HL-60 (cell line): ENCODE results near the gene NEU4.
"Not testable (repeated sequence)": the region's sequence is repeated elsewhere in the genome, so short reads cannot be mapped to it uniquely, and the experiment has no call there.

ENCODE experiments used
- DNase-seq, 2 experiments: peaks; one replicate each; pipeline ENCODE4 v3.0.0-alpha.2; 2010 to 2020; ENCODE audit warnings: low read depth in 1 of 2, low spot score in 1 of 2
- H3K27ac ChIP-seq: fragments of 250-450 bp; sonication (Bioruptor Pico); replicated peaks from 2 replicates; pipeline ENCODE4 v1.5.1; 2020; ENCODE audit warnings: mild to moderate bottlenecking, moderate library complexity
- H3K27me3 ChIP-seq: fragments of 250-450 bp; sonication (Bioruptor Pico); 2 replicates; pipeline ENCODE4 v1.5.1; 2021; ENCODE audit warnings: mild to moderate bottlenecking, moderate library complexity; ENCODE audit not compliant: insufficient read depth, poor library complexity, severe bottlenecking
- H3K4me3 ChIP-seq: replicated peaks from 2 replicates; pipeline ENCODE4 v1.5.1; 2011; ENCODE audit warnings: mild to moderate bottlenecking, control low read depth, low read length; ENCODE audit not compliant: insufficient read depth
- GABPA ChIP-seq: IDR thresholded peaks from 2 replicates; pipeline ENCODE4 v1.6.1; 2012; ENCODE audit warnings: low read depth
- POLR2AphosphoS5 ChIP-seq: IDR thresholded peaks from 2 replicates; pipeline ENCODE4 v1.6.1; 2012; ENCODE audit warnings: low read depth
- SPI1 ChIP-seq: IDR thresholded peaks from 2 replicates; pipeline ENCODE4 v1.6.1; 2012; ENCODE audit warnings: low read depth, mild to moderate bottlenecking, borderline replicate concordance
- long read RNA-seq: library from polyadenylated mRNA; unstranded; transcript quantifications from one replicate; pipeline ENCODE4 v2.0.0, GENCODE V29; 2020
- TF ChIP-seq, protein P1 (sequence below): IDR thresholded peaks from one replicate; pipeline ENCODE4 v1.5.1; 2011; ENCODE audit warnings: low read length, control low read depth, inconsistent platforms; ENCODE audit not compliant: insufficient read depth
- TF ChIP-seq, protein P2 (sequence below): IDR thresholded peaks from 2 replicates; pipeline ENCODE4 v1.6.1; 2012; ENCODE audit warnings: low read depth; ENCODE audit not compliant: insufficient replicate concordance

Gene NEU4, protein sequence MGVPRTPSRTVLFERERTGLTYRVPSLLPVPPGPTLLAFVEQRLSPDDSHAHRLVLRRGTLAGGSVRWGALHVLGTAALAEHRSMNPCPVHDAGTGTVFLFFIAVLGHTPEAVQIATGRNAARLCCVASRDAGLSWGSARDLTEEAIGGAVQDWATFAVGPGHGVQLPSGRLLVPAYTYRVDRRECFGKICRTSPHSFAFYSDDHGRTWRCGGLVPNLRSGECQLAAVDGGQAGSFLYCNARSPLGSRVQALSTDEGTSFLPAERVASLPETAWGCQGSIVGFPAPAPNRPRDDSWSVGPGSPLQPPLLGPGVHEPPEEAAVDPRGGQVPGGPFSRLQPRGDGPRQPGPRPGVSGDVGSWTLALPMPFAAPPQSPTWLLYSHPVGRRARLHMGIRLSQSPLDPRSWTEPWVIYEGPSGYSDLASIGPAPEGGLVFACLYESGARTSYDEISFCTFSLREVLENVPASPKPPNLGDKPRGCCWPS
- long read RNA-seq = 0 reads

DNA sequence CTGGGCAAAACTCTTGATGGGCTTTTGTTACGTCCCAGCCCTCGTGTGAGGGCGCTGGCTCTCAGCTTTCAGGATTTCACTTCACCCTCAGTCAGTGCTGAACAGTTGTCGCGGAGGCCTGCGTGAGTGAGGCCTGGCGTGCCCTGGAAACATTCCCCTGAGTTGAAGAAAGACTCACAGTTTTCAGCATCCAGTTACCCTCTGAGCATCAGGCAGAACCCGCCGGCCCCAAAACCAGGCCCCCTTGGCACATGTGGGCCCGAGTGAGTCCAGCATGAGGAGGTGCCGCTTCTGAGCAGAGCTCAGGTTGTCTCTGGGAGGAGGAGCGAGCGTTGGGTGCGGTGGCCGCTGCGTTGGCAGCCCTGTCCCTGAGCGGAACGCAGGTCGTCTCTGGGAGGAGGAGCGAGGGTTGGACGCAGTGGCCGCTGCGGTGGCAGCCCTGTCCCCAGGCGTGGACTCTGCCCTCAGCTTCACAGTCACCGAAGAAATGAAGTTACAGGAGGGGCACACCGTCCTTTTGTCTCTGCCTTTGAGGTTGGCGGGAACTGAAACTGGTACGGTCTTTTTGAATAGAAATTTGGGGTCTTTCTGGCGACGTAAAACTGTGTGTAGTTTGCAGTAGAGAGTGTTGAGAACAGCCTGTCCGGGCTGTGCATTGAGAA, at the start of gene NEU4:
Gene NEU4 (plus strand): TSS at position 473 of the 662 bp plus-strand sequence. CDS start 5,292 bp downstream, outside the sequence.
- Histone ChIP-seq H3K27me3 (peaks cover 10% of the 10 kb centered on the region), H3K4me3 (no peak within 1 kb of the TSS), H3K27ac (no peak within 1 kb of the TSS)
- no peak for TF ChIP-seq GABPA
- TF ChIP-seq, protein P1, sequence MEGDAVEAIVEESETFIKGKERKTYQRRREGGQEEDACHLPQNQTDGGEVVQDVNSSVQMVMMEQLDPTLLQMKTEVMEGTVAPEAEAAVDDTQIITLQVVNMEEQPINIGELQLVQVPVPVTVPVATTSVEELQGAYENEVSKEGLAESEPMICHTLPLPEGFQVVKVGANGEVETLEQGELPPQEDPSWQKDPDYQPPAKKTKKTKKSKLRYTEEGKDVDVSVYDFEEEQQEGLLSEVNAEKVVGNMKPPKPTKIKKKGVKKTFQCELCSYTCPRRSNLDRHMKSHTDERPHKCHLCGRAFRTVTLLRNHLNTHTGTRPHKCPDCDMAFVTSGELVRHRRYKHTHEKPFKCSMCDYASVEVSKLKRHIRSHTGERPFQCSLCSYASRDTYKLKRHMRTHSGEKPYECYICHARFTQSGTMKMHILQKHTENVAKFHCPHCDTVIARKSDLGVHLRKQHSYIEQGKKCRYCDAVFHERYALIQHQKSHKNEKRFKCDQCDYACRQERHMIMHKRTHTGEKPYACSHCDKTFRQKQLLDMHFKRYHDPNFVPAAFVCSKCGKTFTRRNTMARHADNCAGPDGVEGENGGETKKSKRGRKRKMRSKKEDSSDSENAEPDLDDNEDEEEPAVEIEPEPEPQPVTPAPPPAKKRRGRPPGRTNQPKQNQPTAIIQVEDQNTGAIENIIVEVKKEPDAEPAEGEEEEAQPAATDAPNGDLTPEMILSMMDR = no peak
- no peak for TF ChIP-seq SPI1
- TF ChIP-seq, protein P2, sequence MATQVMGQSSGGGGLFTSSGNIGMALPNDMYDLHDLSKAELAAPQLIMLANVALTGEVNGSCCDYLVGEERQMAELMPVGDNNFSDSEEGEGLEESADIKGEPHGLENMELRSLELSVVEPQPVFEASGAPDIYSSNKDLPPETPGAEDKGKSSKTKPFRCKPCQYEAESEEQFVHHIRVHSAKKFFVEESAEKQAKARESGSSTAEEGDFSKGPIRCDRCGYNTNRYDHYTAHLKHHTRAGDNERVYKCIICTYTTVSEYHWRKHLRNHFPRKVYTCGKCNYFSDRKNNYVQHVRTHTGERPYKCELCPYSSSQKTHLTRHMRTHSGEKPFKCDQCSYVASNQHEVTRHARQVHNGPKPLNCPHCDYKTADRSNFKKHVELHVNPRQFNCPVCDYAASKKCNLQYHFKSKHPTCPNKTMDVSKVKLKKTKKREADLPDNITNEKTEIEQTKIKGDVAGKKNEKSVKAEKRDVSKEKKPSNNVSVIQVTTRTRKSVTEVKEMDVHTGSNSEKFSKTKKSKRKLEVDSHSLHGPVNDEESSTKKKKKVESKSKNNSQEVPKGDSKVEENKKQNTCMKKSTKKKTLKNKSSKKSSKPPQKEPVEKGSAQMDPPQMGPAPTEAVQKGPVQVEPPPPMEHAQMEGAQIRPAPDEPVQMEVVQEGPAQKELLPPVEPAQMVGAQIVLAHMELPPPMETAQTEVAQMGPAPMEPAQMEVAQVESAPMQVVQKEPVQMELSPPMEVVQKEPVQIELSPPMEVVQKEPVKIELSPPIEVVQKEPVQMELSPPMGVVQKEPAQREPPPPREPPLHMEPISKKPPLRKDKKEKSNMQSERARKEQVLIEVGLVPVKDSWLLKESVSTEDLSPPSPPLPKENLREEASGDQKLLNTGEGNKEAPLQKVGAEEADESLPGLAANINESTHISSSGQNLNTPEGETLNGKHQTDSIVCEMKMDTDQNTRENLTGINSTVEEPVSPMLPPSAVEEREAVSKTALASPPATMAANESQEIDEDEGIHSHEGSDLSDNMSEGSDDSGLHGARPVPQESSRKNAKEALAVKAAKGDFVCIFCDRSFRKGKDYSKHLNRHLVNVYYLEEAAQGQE = no peak
- TF ChIP-seq POLR2AphosphoS5 = no peak
- no peak for DNase-seq

DNA sequence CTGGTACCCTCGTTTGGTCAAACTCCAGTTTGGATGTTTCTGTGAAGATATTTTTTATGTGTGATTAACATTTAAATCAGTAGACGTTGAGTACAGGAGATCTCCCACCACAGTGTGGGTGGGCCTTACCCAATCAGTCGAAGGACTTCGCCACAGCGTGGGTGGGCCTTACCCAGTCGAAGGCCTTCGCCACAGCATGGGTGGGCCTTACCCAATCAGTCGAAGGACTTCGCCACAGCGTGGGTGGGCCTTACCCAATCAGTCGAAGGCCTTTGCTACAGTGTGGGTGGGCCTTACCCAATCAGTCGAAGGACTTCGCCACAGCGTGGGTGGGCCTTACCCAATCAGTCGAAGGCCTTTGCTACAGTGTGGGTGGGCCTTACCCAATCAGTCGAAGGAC, 49.1 kb upstream of the NEU4 start:
- DNase-seq, H3K27ac ChIP-seq, H3K27me3 ChIP-seq, H3K4me3 ChIP-seq: not testable (repeated sequence)

DNA sequence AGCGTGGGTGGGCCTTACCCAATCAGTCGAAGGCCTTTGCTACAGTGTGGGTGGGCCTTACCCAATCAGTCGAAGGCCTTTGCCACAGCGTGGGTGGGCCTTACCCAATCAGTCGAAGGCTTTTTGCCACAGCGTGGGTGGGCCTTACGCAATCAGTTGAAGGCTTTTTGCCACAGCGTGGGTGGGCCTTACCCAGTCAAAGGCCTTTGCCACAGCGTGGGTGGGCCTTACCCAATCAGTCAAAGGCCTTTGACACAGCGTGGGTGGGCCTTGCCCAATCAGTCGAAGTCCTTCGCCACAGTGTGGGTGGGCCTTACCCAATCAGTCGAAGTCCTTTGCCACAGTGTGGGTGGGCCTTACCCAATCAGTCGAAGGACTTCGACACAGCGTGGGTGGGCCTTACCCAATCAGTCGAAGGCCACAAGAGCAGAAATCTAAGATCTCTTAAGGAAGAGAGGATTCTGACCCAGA, 48.7 kb upstream of the NEU4 start:
- Histone ChIP-seq H3K4me3 (no peak overlapping the region), H3K27ac (no peak overlapping the region), H3K27me3 (no peaks in the 10 kb centered on the region)
- TF ChIP-seq, protein P1 = no peak
- TF ChIP-seq GABPA (no peak), SPI1 (no peak), POLR2AphosphoS5 (no peak)
- TF ChIP-seq, protein P2 = no peak
- no peak for DNase-seq

DNA sequence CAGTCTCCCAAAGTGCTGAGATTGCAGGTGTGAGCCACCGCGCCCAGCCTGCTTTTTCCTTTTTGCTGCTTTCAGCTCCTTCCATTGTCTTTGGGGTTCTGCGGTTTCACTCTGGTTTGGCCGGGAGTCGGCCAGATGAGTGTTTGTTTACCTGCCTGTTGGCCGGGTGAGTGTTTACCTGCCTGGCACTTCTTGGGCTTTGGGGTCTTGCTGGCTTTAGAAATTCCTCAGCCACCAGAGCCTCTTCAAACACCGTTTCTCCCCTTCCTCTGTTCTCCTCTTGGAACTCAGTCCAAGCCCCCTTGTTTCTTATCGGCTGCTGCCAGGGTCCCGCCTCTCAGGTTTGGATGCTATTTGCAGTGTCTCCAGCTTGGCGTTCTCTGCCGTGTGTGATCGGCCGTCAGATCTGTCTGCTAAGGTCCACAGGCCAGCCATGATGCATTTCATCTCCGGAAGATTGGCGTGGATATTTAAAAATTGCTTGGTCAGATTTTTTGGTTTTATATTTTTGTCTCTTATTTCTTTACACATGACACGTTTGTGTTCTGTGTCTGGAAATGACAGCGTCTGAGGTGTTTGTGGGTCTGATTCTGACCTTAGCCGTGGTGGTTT, 46.6 kb upstream of the NEU4 start:
- Histone ChIP-seq H3K27ac (no peak overlapping the region), H3K27me3 (no peaks in the 10 kb centered on the region), H3K4me3 (no peak overlapping the region)
- TF ChIP-seq GABPA = no peak
- TF ChIP-seq, protein P2 = no peak
- TF ChIP-seq, protein P1 = no peak
- no peak for TF ChIP-seq POLR2AphosphoS5
- TF ChIP-seq SPI1 = no peak
- no peak for DNase-seq
